Pancreas (tissue), 10 donors: ENCODE data around the gene YLPM1. TPM values are rescaled to one million over a fixed set of nuclear protein-coding genes. Genes with fewer than 3 reads are reported as not detected.

Experiments
- ATAC-seq, 4 donors: fragments of 200-7000 bp; cut with Tn5 transposase; one replicate each; pipeline versions ENCODE4 v1.8.0 to v1.9.1; 2020; ENCODE audit warnings: mild to moderate bottlenecking in 4 of 4, moderate library complexity in 4 of 4
- DNase-seq, 6 donors: peaks; one replicate each; pipeline ENCODE4 v3.0.0-alpha.2; 2020
- FAIRE-seq: peaks from 2 replicates; lab custom pipeline; 2012; peaks lifted over from hg19 to GRCh38; lab: Jason Lieb, UNC
- H3K27ac ChIP-seq, 4 donors: fragments of 200-600 bp; sonication (generic); 1 replicate in 3 of 4; 2 replicates in 1 of 4; pipeline versions ENCODE4 v1.5.0 to v1.8.0; 2020
- H3K27me3 ChIP-seq, 4 donors: fragments of 200-600 bp; one replicate each; pipeline ENCODE4 v1.8.0; 2021
- H3K36me3 ChIP-seq, 3 donors: fragments of 200-600 bp; sonication (generic) in 1 of 3; one replicate each; pipeline versions ENCODE4 v1.5.0 to v1.8.0; 2020 to 2021
- H3K4me1 ChIP-seq, 3 donors: fragments of 200-600 bp; one replicate each; pipeline ENCODE4 v1.8.0; 2021
- H3K4me3 ChIP-seq, 4 donors: fragments of 200-600 bp; sonication (generic) in 2 of 4; one replicate each; pipeline versions ENCODE4 v1.5.0 to v1.8.0; 2020 to 2021
- H3K9me3 ChIP-seq, 4 donors: fragments of 200-600 bp; one replicate each; pipeline ENCODE4 v1.8.0; 2021
- CTCF ChIP-seq, 4 donors: fragments of 200-600 bp; sonication (generic) in 3 of 4; IDR thresholded peaks; one replicate each; pipeline versions ENCODE4 v1.5.0 to v1.8.0; 2021; ENCODE audit warnings: antibody characterized with exemption in 4 of 4
- WGBS, 2 donors: extraction: QIAGEN DNeasy Blood & Tissue Kit; methylation state at CpG; one replicate each; pipeline ENCODE4 v1.1.7; 2013; 5-methylcytosine and 5-hydroxymethylcytosine counted together
- intact Hi-C, 3 donors: fragments of 100-400 bp; cut with DNase I; formaldehyde crosslinking; loops; one replicate each; pipeline versions ENCODE4 v1.11.1 to v1.14.2; 2022
- polyA plus RNA-seq, 2 donors: library from polyadenylated mRNA; stranded (reverse); fragments of 200-250 nt; gene quantifications; one replicate each; pipeline ENCODE4 v1.2.3, GENCODE V29; 2013
- total RNA-seq, 6 donors: library from RNA; stranded (reverse); fragmentation: NEBNext Ultra II Directional in 4 of 6; extraction: Animal tissue kit (Norgen Biotek cat#: 25700) in 4 of 6; gene quantifications; one replicate each; pipeline versions ENCODE4 v1.2.1 to v1.2.4, GENCODE V29; 2021 to 2023
- donor health status: healthy with polysubstance abuse.
- donor health status: DM: no; HTN: no; CAD: no; lungs with moderate emphysema.
- donor health status: DM: no; HTN: no; CAD: no.
- donor health status: control.
- donor health status: control.
- donor health status: Bipolar disorder and iron deficiency.
- donor health status: DM: yes; HTN: yes; CAD: no.
- donor health status: DM: no; HTN: no; CAD: no.
- donor health status: DM: no; HTN: no; CAD: no.
- donor health status: DM: yes; HTN: yes; CAD: no.

The YLPM1 gene
- total and polyA plus RNA-seq, 8 donors, result 14.1 to 33.3 (median 24.5) TPM

GRCh38 chr14:74843653-74844052 is 80.5 kb downstream of the YLPM1 start:
- DNase-seq (no peak), FAIRE-seq (no peak), ATAC-seq (peak in 2 of 4 donors; percentile 21 to 36)
- H3K9me3 ChIP-seq, result no peaks in the 10 kb centered on the region
- H3K4me3 ChIP-seq, result no peak overlapping the region
- H3K36me3 ChIP-seq, result no peaks in the 10 kb centered on the region
- no peak for TF ChIP-seq CTCF (IDR thresholded peaks at IDR 0.05)
- intact Hi-C loops, result no loop called here
- H3K27me3 ChIP-seq, result no peaks in the 10 kb centered on the region
- H3K4me1 ChIP-seq, result no peaks in the 10 kb centered on the region
- no peak overlapping the region for H3K27ac ChIP-seq

GRCh38 chr14:74846168-74846567 is 83.1 kb downstream of the YLPM1 start:
- Histone ChIP-seq H3K9me3 (no peaks in the 10 kb centered on the region), H3K27me3 (no peaks in the 10 kb centered on the region), H3K4me1 (no peaks in the 10 kb centered on the region), H3K27ac (no peak overlapping the region), H3K4me3 (no peak overlapping the region), H3K36me3 (no peaks in the 10 kb centered on the region)
- DNase-seq (no peak), FAIRE-seq (no peak), ATAC-seq (no peak)
- TF ChIP-seq CTCF (IDR thresholded peaks at IDR 0.05), result no peak
- 51 to 58% methylated on average over 3 of the region's 3 CpGs for WGBS, 2 donors
- intact Hi-C loops, result no loop called here

DNA sequence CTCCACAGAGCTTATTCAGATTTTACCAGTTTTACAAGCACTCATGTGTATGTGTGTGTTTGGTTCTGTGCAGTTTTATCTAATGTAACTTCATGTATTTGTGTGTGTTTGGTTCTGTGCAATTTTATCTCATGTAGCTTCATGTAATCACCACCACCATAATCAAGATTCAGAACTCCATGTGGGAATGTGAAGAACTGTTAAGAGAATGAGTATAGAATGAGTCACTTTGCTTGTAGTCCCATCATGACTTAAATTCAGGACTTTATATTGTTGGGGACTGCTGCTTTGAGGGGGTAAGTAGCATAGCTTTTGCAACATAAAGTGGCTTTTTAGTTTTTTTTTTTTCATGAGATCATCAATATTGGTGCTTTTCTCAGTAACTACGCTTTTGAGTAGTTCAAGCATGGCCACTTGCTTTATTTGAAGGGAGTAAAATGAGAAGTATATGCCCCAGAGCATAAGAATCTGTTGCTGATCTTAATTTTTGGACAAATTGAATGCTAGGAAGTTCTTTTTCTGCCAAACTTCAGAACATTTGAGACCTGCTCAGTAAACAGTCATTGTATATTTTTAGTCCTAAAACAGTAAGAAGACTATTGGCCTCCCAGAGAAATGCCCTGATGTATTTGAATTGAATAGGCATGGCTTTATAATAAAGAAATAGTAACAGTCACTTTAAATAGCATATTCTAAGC is 84.0 kb downstream of the YLPM1 start:
- no peak for TF ChIP-seq CTCF (IDR thresholded peaks at IDR 0.05)
- 92 to 100% methylated on average over 1 of the region's 1 CpG for WGBS, 2 donors
- Histone ChIP-seq H3K27ac (no peak overlapping the region), H3K27me3 (no peaks in the 10 kb centered on the region), H3K36me3 (no peaks in the 10 kb centered on the region), H3K4me3 (no peak overlapping the region), H3K9me3 (no peaks in the 10 kb centered on the region), H3K4me1 (no peaks in the 10 kb centered on the region)
- intact Hi-C loops, result no loop called here
- ATAC-seq (no peak), FAIRE-seq (no peak), DNase-seq (no peak)

- no peak for TF ChIP-seq CTCF (IDR thresholded peaks at IDR 0.05)
- no peaks in the 10 kb centered on the region for H3K4me1 ChIP-seq
- no peak overlapping the region for H3K27ac ChIP-seq
- intact Hi-C loops, result no loop called here
- FAIRE-seq (no peak), DNase-seq (no peak), ATAC-seq (no peak)
- no peaks in the 10 kb centered on the region for H3K27me3 ChIP-seq
- WGBS, 2 donors, result 83 to 94% methylated on average over 2 of the region's 2 CpGs
- H3K9me3 ChIP-seq, result no peaks in the 10 kb centered on the region
- no peaks in the 10 kb centered on the region for H3K36me3 ChIP-seq
- no peak overlapping the region for H3K4me3 ChIP-seq
These were observed 85.7 kb downstream of the YLPM1 start for GRCh38 chr14:74848768-74849167.

- no peaks in the 10 kb centered on the region for H3K9me3 ChIP-seq
- peak overlapping the region in 2 of 4 donors; percentile 12 to 45 for H3K27ac ChIP-seq
- no peak for FAIRE-seq
- peak; percentile 22 to 81 (median 68) for ATAC-seq
- no peak for DNase-seq
- H3K36me3 ChIP-seq, result no peaks in the 10 kb centered on the region
- H3K4me3 ChIP-seq, result no peak overlapping the region
- H3K4me1 ChIP-seq, result no peaks in the 10 kb centered on the region
- WGBS, 2 donors, result 37 to 53% methylated on average over 2 of the region's 2 CpGs
- no peak for TF ChIP-seq CTCF (IDR thresholded peaks at IDR 0.05)
- H3K27me3 ChIP-seq, result no peaks in the 10 kb centered on the region
- intact Hi-C loops, result no loop called here
These were observed 89.9 kb downstream of the YLPM1 start for GRCh38 chr14:74852922-74853530.
